Limb (tissue), 2 donors: ENCODE data around the gene SIRT3.
A peak's percentile ranks its signal among the peaks of the same experiment; 100 is the strongest.

ENCODE experiments used
- DNase-seq, 2 donors: peaks; one replicate each; pipeline ENCODE4 v3.0.0-alpha.2; 2016; ENCODE audit errors: extremely low spot score in 2 of 2

The SIRT3 gene

DNA sequence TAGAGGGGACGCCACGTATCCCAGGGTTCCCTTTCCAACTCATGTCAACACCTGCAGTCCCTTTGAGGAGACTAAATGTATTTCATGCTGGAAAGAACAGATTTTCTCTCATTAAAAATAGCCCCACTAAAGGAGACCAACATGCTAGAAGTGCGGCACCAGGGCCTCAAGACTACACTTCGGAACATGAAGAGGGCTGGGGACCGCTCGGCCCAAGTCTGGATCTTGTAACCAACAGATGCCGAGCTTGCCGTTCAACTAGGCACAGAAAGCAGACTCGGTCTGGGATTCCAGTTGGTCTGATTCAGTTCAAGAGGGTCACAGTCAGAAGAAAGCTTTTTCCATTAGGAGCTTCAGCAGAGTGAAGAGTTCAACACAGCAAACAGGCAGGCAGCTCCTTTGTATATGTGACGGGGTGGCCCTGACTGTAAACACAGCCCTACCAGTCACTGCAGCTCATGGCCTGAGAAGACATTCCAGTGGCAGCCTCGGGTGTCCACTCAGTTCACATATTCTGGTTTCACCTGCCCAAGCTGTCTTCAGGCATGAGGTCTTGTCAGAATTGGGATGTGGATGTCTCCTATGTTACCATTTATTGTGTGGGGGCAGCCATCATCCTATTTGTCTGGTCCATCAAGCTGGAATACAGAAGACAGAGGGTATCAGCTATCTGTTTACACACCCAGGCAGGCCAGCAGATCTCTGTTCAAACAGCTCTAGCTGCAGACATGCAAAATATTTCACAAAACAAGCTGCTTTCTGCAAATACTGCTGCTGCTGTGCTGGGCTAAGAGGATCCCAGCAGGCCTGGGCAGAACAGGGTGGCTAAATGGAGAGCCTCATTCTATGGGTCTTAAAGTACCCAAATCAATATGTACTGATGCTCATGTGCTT lies 19.8 kb downstream of the SIRT3 start:
- no peak for DNase-seq

DNA sequence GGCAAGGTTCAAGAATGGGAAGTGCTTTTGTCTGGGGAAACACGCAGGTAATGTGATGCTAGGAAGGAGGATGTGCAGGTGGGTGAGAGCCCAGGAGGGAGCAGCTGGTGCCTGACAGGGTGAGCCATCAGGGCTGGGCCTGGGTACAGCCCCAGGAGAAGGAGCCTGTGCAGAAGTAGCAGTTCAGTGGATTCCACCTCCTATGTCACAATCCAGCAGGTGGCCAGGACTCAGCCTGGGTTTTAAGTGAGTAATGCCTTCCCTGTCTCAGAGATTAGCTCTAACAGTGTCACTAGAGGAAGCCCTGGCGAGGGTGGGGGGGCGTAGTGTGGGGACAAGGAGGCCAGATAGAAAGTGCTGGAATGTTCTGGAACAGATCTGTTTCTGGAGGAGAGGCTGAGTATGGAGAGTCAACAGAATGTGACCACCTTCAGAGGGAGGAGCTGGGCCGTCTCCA lies 20.5 kb downstream of the SIRT3 start:
- DNase-seq, result no peak

- peak in 1 of 2 donors; percentile 21 for DNase-seq
Measured at GRCh38 chr11:214083-214482, 22.1 kb downstream of the SIRT3 start.

- no peak for DNase-seq
Measured at GRCh38 chr11:213111-213510, 23.0 kb downstream of the SIRT3 start.

- no peak for DNase-seq
Measured at GRCh38 chr11:212150-213100, 23.7 kb downstream of the SIRT3 start.

- DNase-seq, result no peak
Measured at GRCh38 chr11:211741-212140, 24.4 kb downstream of the SIRT3 start.

GRCh38 chr11:211295-211694 lies 24.8 kb downstream of the SIRT3 start:
- no peak for DNase-seq

DNA sequence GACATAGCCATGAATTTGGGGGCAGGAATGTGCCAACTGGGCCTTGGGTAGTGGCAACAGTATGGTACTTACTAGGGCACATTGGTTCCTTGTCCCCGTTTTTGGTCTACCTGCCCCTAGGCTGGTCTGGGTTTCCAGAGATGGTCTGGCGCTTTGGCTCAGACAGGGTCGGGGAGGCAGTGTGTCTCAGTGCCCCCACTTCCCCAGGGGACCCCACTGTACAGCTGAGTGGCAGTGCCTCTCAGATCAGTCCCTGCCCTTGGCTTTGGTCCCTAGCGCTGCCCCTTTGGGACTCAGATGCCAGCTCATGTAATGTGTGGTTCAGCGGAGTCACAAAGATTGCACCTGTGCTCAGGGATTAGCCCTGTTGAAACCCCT lies 25.4 kb downstream of the SIRT3 start:
- no peak for DNase-seq

DNA sequence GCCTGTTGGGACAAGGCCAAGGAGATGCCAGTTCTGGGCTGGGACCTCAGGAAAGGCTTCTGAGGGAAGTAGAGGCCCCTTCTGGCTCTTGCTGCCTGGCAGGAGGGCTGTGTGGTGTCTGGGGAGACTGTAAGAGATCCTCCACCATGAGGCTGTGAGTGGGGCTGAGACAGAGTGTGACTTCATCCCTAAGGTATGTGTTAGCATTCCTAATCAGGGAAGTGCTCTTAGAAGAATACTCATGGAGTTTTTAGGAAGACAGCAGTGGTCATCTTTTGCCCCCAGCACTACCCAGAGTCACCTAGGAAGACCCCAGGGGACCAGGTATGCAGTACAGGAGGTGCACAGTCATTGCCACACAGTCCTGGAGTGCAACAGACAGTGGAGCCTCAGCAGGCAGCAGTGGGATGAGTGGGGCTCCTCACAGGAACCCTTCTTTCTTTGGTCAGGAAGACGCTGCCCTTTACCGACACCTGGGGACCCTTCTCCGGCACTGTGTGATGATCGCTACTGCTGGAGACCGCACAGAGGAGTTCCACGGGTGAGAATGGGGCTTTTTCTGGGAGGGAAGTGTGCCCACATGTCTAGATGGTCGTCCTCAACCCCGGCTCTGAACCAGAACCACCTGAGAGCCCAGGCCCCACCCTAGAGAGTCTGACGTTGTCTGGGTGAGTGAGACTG lies 25.9 kb downstream of the SIRT3 start:
- no peak for DNase-seq

DNA sequence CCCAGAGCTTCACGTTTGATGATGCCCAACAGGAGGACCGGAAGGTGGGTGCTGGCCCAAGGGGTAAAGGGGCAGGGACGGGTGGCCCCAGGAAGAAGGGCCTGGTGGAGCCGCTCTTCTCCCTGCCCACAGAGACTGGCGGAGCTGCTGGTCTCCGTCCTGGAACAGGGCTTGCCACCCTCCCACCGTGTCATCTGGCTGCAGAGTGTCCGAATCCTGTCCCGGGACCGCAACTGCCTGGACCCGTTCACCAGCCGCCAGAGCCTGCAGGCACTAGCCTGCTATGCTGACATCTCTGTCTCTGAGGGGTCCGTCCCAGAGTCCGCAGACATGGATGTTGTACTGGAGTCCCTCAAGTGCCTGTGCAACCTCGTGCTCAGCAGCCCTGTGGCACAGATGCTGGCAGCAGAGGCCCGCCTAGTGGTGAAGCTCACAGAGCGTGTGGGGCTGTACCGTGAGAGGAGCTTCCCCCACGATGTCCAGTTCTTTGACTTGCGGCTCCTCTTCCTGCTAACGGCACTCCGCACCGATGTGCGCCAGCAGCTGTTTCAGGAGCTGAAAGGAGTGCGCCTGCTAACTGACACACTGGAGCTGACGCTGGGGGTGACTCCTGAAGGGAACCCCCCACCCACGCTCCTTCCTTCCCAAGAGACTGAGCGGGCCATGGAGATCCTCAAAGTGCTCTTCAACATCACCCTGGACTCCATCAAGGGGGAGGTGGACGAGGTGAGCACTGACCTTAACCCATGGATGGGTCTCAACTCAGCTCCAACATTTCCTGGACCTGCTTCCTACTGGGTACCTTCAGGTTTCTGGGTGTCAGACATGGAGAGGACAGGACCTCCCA lies 26.6 kb downstream of the SIRT3 start:
- DNase-seq, result peak in 1 of 2 donors; percentile 34

GRCh38 chr11:208917-209260 lies 27.3 kb downstream of the SIRT3 start:
- DNase-seq, result no peak

DNA sequence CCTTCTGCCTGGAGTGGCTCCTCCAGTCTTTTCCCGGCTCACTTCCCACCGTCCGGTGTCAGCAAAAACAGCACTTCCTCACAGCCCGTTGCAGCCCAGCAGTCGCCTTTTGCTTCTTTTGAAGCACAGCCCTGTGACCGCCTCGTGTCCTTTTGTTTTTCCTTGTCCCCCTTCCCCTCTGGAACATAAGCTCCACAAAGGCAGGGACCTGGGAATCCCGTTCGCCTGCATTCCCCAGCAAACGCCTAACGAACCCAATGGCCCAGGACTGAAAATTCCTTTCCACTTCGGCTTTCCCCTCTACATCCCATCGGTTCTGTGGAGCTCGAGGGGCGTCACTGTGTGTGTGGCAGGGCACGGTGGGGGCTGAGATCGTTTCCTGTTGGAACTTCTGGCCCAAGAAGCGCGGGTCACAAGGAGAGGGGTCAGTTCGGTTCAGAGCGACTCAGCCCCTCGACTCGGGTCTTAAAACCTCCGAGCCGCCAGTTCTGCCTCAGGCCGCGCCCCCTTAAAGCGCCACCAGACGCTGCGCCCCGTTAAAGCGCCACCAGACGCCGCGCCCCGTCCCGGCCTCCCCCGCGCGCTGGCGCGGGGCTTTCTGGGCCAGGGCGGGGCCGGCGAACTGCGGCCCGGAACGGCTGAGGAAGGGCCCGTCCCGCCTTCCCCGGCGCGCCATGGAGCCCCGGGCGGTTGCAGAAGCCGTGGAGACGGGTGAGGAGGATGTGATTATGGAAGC lies 27.8 kb downstream of the SIRT3 start:
- peak; percentile 77 to 87 for DNase-seq

- DNase-seq, result no peak
Measured at GRCh38 chr11:207863-208180, 28.3 kb downstream of the SIRT3 start.

DNA sequence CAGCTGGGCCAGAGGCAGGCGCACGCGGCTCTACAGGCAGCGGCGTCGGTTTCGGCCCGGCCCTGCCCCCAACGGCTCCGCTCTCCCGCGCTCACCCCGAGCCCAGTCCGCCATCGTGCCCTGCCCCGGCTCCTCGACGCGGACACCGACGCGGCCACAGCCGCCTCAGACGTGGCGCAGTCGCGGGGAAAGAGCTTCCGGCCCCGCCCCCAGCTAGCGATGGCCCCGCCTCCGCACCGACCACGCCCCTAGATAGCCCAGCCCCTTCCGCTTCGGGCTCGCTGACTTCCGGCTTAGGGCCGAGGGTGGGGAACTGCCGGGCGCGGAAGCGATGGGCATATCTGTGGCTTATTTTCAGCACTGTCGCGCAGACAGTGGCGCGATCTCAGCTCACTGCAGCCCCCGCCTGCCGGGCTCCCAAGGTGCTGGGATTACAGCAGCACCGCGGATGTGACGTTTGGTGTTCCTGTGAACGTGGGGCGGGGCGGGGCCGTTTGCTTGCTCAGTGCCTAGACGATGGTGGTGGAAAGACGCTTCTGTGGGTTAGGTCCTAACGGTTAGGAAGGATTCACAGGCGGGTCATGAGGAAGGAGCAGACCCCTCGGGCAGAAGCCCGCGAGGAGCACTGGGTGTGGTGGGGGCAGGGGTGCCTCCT lies 28.8 kb downstream of the SIRT3 start, which contains the start of the genes BET1L and RIC8A:
Gene BET1L, minus strand, starts transcription at position 192 of the 655 bp plus-strand sequence. Its CDS starts 78 bp downstream, at position 114.
Gene RIC8A, plus strand, starts transcription at position 501 of the 655 bp plus-strand sequence. CDS start 1,147 bp downstream, outside the sequence.
- peak; percentile 95 to 97 for DNase-seq

- DNase-seq, result peak in 1 of 2 donors; percentile 35
Measured at GRCh38 chr11:206526-207207, 29.5 kb downstream of the SIRT3 start.

DNA sequence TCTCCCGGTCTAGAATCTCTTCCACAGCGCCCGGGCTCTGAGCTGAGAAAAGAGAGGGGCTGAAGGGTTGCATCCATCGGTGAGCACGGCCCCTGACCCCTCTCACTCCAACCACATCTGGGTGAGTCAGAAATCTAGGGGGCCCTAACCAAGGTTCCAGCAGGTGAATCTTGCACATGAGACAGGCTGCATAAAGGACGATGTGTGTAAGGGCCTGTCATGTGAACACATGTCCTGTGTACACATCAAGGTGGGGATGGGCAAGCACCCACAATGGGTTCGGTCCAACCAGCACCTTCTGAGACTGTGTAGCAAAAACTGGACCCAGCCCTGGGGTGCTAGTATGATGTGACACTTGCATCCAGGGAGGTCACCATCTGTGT lies 30.1 kb downstream of the SIRT3 start:
- no peak for DNase-seq

DNA sequence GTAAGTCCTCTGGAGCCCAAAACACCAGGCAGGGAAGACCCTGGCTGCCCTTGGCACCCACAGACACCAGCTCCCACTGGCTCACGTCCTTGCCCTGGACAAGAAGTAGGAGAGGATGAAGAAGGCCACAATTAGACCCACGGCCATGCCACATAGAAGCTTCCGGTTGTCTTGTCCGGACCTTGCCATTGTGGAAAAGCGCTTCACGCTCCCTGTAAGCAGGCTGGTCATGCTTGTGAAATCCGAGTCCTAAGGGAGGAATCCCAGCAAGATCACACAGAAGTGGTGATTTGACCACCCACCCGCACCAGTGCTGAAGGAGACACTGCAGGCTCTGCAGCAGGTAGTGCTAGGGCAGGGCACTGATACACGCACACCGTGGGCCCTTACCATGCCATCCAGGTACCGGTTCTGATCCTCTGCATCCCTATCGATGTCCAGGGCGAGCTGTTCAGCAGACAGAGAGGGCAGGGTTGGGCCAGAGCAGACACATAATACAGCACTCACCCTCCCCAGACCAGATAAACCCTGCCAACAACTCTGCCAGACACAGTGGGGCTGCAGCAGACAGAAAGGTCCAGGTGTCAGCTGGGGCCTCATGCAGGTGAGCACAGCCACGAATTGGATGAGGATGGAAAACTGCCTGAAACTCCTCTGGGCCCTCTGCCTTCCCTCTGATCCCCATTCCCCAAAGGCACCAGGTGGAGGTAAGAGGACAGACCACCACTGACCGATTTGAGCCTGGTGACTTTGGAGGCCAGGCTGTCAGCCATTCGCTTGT lies 30.7 kb downstream of the SIRT3 start:
- DNase-seq, result no peak

DNA sequence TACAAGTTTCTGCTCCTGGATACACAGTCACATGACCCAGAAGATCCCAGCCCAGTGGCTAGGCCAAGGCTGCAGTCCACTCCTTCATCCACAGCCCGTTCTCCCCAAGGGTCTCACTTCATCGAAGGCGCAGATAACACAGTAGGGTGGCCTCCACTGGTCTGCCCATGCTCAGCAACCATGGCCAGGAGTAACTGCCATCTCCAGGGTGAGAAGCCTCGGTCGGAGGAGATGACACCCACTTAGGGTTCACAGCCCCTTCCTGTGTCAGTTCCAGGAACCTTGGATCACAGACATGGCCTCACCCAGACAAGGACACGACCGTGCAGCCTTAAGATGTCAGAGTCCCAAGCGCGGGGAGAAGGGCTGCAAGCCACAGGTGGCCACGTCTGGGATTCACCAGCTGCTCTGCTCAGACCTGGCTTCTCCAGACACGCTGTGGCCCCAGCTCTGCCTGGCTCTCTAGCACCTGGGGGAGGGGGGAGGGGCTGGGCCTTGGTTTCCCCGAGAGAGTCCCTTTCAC lies 31.5 kb downstream of the SIRT3 start:
- DNase-seq, result peak in 1 of 2 donors; percentile 31
